HG03025 (cell line): ENCODE results near the gene CNDP1.
"Not testable (repeated sequence)": the region's sequence is repeated elsewhere in the genome, so short reads cannot be mapped to it uniquely, and the experiment has no call there.

ENCODE experiments used
- ATAC-seq: cut with Tn5 transposase; IDR thresholded peaks from one replicate; pipeline ENCODE4 v1.9.1; 2021; ENCODE audit warnings: mild to moderate bottlenecking, moderate library complexity; ENCODE audit not compliant: unreplicated experiment, low FRiP score

CNDP1 gene

GRCh38 chr18:74520096-74520833, 14.0 kb upstream of the CNDP1 start:
- ATAC-seq, result no peak

- ATAC-seq, result no peak
Observed at GRCh38 chr18:74521068-74521725, 13.1 kb upstream of the CNDP1 start.

GRCh38 chr18:74522635-74523548, 11.4 kb upstream of the CNDP1 start:
- ATAC-seq, result no peak

GRCh38 chr18:74524097-74524496, 10.2 kb upstream of the CNDP1 start:
- no peak for ATAC-seq

GRCh38 chr18:74524915-74525314, 9.4 kb upstream of the CNDP1 start:
- not testable (repeated sequence) for ATAC-seq

GRCh38 chr18:74525741-74526140, 8.6 kb upstream of the CNDP1 start:
- no peak for ATAC-seq

GRCh38 chr18:74526488-74526887, 7.8 kb upstream of the CNDP1 start:
- ATAC-seq, result no peak

GRCh38 chr18:74528478-74528877, 5.8 kb upstream of the CNDP1 start:
- ATAC-seq, result no peak

GRCh38 chr18:74528913-74529312, 5.4 kb upstream of the CNDP1 start:
- no peak for ATAC-seq

- ATAC-seq, result no peak
Observed at GRCh38 chr18:74529378-74529777, 4.9 kb upstream of the CNDP1 start.

- ATAC-seq, result no peak
Observed at GRCh38 chr18:74529811-74530583, 4.3 kb upstream of the CNDP1 start.

- ATAC-seq, result no peak
Observed at GRCh38 chr18:74530584-74530862, 3.8 kb upstream of the CNDP1 start.

- ATAC-seq, result no peak
Observed at GRCh38 chr18:74531043-74531442, 3.3 kb upstream of the CNDP1 start.

GRCh38 chr18:74532511-74533025, 1.7 kb upstream of the CNDP1 start:
- ATAC-seq, result no peak

- ATAC-seq, result no peak
Observed at GRCh38 chr18:74533666-74534065, 634 bp upstream of the CNDP1 start.

- peak; percentile 49 for ATAC-seq
Observed at GRCh38 chr18:74534981-74535649, 815 bp downstream of the CNDP1 start.

GRCh38 chr18:74539289-74539688, 5.0 kb downstream of the CNDP1 start:
- ATAC-seq, result no peak

GRCh38 chr18:74540652-74541421, 6.5 kb downstream of the CNDP1 start:
- no peak for ATAC-seq
